Natural killer cell treated with Interleukin-12 subunit alpha and Interleukin-12 subunit beta and Interleukin-15 and Interleukin-18, amount 100 ng/mL, for 72 hours (primary cell): ENCODE results near the gene CCL23. TPM values are rescaled to one million over a fixed set of nuclear protein-coding genes. Genes with fewer than 3 reads are reported as not detected.
"Not testable (repeated sequence)": the region's sequence is repeated elsewhere in the genome, so short reads cannot be mapped to it uniquely, and the experiment has no call there.

Experiments
- ATAC-seq, 2 donors: fragments of 150-1000 bp; cut with Tn5 transposase in 1 of 2; sonication (Bioruptor Pico), chemical (Tn5 transposase) in 1 of 2; 2 replicates each; pipeline ENCODE4 v1.10.0; 2021
- DNase-seq: peaks from one replicate; pipeline ENCODE4 v3.0.0; 2022; ENCODE audit warnings: low spot score
- H3K27ac Mint-ChIP-seq, 2 donors: 1 replicate in 1 of 2; 2 replicates in 1 of 2; pipeline ENCODE4 v1.8.0; 2022; ENCODE audit warnings: mixed read lengths in 2 of 2, mild to moderate bottlenecking in 1 of 2, moderate library complexity in 1 of 2
- H3K27me3 Mint-ChIP-seq, 2 donors: 1 replicate in 1 of 2; 2 replicates in 1 of 2; pipeline ENCODE4 v1.8.0; 2022; ENCODE audit warnings: mixed read lengths in 2 of 2
- H3K36me3 Mint-ChIP-seq: one replicate; pipeline ENCODE4 v1.8.0; 2022; ENCODE audit warnings: mixed read lengths
- H3K4me1 Mint-ChIP-seq, 2 donors: 1 replicate in 1 of 2; 2 replicates in 1 of 2; pipeline ENCODE4 v1.8.0; 2022; ENCODE audit warnings: low read depth in 2 of 2, mixed read lengths in 2 of 2, mild to moderate bottlenecking in 1 of 2
- H3K4me3 Mint-ChIP-seq: one replicate; pipeline ENCODE4 v1.8.0; 2022; ENCODE audit warnings: mixed read lengths
- H3K9me3 Mint-ChIP-seq: 2 replicates; pipeline ENCODE4 v1.8.0; 2022; ENCODE audit warnings: mixed read lengths
- total RNA-seq, 2 donors: library from RNA; stranded (reverse); gene quantifications; one replicate each; pipeline ENCODE4 v1.2.3, GENCODE V29; 2022

CCL23 gene
- total RNA-seq, 2 donors from 2014 or later = 1.7 TPM; not detected in 1

- no peak for ATAC-seq
- H3K27ac Mint-ChIP-seq = peak overlapping the region in 1 of 2 donors; percentile 64
- peaks cover 12 to 14% of the 10 kb centered on the region in 2 donors for H3K4me1 Mint-ChIP-seq
- no peaks in the 10 kb centered on the region for H3K36me3 Mint-ChIP-seq
- H3K9me3 Mint-ChIP-seq = no peaks in the 10 kb centered on the region
- no peak for DNase-seq
- peaks cover 0 to 2% of the 10 kb centered on the region in 2 donors for H3K27me3 Mint-ChIP-seq
- H3K4me3 Mint-ChIP-seq = peak overlapping the region; percentile 44
Measured at GRCh38 chr17:35998756-35999155, 19.0 kb downstream of the CCL23 start.

DNA sequence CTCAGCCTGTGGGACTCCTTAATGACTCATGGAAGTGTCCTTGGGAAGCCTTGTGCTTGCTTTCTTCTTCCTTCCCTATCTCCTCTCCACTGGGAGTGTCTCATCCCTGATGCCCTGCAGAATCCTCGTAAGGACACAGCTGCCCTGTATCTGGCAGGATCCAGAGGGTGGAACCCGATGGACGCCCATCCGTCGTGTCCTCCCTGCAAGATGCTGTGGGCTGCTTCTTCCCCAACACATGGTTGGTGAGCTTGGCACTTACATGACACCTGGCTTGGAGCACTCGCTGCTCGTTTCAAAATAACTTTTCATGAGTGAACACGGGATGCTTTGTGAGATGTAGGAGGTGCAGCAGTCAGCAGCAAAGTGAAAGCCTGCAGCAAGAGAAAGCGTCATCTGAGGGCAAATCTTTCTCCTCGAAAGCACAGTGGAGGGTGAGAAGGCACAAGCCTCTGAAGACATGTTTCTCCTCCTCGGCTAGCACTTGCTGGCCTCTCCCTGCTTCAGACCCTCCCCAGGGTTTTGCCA, 19.7 kb downstream of the CCL23 start:
- H3K4me1 Mint-ChIP-seq = peaks cover 10 to 11% of the 10 kb centered on the region in 2 donors
- H3K27me3 Mint-ChIP-seq = peaks cover 0 to 2% of the 10 kb centered on the region in 2 donors
- no peaks in the 10 kb centered on the region for H3K9me3 Mint-ChIP-seq
- DNase-seq (no peak), ATAC-seq (no peak)
- no peaks in the 10 kb centered on the region for H3K36me3 Mint-ChIP-seq
- H3K27ac Mint-ChIP-seq = peak overlapping the region in 1 of 2 donors; percentile 64
- no peak overlapping the region for H3K4me3 Mint-ChIP-seq

GRCh38 chr17:35995346-35995745, 22.4 kb downstream of the CCL23 start:
- peaks cover 10 to 11% of the 10 kb centered on the region in 2 donors for H3K4me1 Mint-ChIP-seq
- H3K27ac Mint-ChIP-seq, DNase-seq, H3K36me3 Mint-ChIP-seq, H3K4me3 Mint-ChIP-seq, H3K9me3 Mint-ChIP-seq, ATAC-seq, H3K27me3 Mint-ChIP-seq: not testable (repeated sequence)

GRCh38 chr17:35991075-35991474, 26.7 kb downstream of the CCL23 start:
- H3K9me3 Mint-ChIP-seq = no peaks in the 10 kb centered on the region
- DNase-seq (no peak), ATAC-seq (no peak)
- peaks cover 10% of the 10 kb centered on the region for H3K36me3 Mint-ChIP-seq
- H3K4me1 Mint-ChIP-seq = no peaks in the 10 kb centered on the region
- no peaks in the 10 kb centered on the region for H3K27me3 Mint-ChIP-seq
- H3K27ac Mint-ChIP-seq = no peak overlapping the region
- no peak overlapping the region for H3K4me3 Mint-ChIP-seq

DNA sequence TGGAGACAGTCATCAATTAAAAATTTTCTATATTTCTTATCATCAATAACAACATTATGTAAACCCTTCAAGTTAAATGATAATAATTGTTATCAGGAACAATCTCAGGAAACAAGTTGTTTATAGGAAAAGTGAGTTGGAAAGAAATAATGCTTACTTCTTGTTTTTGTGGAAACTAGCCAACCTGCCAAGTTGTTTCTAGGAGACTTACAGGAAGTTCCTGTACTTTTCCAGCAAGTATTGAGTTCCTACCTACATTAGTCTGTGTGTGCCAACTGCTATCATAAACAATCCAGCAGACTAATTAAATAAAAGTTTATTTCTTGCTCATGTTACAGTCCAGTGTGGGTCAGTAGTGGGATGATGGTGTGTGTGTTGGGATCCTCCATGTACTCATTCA, 29.6 kb downstream of the CCL23 start:
- Mint-ChIP-seq H3K4me1 (peaks cover 2 to 3% of the 10 kb centered on the region in 2 donors), H3K27me3 (no peaks in the 10 kb centered on the region), H3K9me3 (no peaks in the 10 kb centered on the region), H3K4me3 (no peak overlapping the region), H3K36me3 (peaks cover 10% of the 10 kb centered on the region), H3K27ac (no peak overlapping the region)
- DNase-seq = no peak
- ATAC-seq = no peak

DNA sequence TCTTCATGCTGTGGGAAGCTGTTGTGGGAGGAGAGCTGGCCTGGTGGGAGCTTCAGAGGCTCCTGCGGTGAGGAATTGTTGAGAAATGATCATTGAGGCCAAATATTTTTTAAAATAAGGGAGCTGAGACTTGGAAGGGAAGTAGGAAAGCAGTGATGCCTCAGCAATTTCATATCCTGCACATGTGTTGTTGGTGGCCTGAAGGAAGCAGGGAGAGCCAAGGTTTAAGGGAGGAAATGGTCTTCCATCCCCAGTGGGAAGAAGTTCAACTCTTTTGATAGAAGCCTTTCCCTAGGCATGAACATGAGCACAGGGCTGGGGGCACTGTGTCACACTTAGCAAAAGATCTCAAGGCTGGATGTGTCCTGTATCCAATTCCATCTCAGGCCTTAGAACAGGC, 31.1 kb downstream of the CCL23 start, which contains the start of gene CCL14:
Gene CCL14, minus strand, starts transcription at position 87 of the 400 bp plus-strand sequence. Its CDS starts 80 bp downstream, at position 7.
- DNase-seq (no peak), ATAC-seq (no peak)
- H3K9me3 Mint-ChIP-seq = no peaks in the 10 kb centered on the region
- H3K36me3 Mint-ChIP-seq = peaks cover 10% of the 10 kb centered on the region
- H3K4me3 Mint-ChIP-seq = no peak within 1 kb of the TSS
- no peaks in the 10 kb centered on the region for H3K27me3 Mint-ChIP-seq
- H3K4me1 Mint-ChIP-seq = peaks cover 11 to 13% of the 10 kb centered on the region in 2 donors
- H3K27ac Mint-ChIP-seq = peak within 1 kb of the TSS in 1 of 2 donors; percentile 13

DNA sequence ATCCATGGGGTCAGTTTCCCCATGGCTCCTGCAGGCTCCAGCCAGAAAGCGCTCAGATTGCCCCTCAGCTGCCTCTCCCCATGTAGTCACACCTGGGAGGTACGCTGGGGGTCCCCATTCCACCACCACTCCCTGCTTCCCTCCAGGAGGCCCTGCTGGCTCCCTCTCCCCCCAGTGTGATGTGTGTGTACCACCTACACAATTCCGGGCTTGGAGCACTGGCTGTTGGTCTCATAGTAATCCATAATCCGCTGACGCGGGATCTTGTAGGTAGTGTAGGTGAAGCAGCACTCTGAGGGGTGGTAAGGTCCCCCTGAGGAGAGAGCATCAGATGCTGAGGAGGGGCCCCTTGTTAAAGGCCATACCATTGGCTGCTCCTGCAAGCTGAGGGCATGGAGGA, 33.6 kb downstream of the CCL23 start:
- DNase-seq (no peak), ATAC-seq (no peak)
- H3K27me3 Mint-ChIP-seq = no peaks in the 10 kb centered on the region
- no peak overlapping the region for H3K4me3 Mint-ChIP-seq
- no peak overlapping the region for H3K27ac Mint-ChIP-seq
- H3K4me1 Mint-ChIP-seq = peaks cover 16 to 19% of the 10 kb centered on the region in 2 donors
- H3K36me3 Mint-ChIP-seq = peaks cover 9% of the 10 kb centered on the region
- H3K9me3 Mint-ChIP-seq = no peaks in the 10 kb centered on the region

- peak overlapping the region in 1 of 2 donors; percentile 65 for H3K27ac Mint-ChIP-seq
- no peaks in the 10 kb centered on the region for H3K27me3 Mint-ChIP-seq
- H3K9me3 Mint-ChIP-seq = no peaks in the 10 kb centered on the region
- no peak for ATAC-seq
- no peak for DNase-seq
- no peak overlapping the region for H3K4me3 Mint-ChIP-seq
- H3K4me1 Mint-ChIP-seq = peaks cover 26 to 27% of the 10 kb centered on the region in 2 donors
- H3K36me3 Mint-ChIP-seq = no peaks in the 10 kb centered on the region
Measured at GRCh38 chr17:35982409-35983191, 35.2 kb downstream of the CCL23 start.

DNA sequence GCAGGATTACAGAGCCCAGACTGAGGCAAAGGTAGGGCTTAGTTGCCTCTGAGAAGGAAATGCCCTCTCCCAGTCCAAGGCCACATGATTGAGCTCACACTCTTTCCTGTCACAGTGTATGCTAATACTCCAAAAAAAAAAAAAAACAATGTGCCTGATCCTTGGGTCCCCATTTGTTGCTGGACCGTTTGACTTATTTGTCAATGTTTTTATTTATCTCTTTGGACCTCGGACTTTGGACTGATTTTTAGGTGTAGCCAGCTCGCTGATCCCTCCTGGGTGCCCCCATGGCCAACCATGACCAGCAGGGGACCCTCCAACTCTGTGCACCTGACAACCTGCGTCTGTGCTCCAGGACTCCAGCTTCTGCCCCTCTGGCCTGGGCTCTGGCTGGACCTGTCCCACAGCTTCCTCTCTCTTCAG, 35.9 kb downstream of the CCL23 start:
- DNase-seq (no peak), ATAC-seq (peak; percentile 45 to 61)
- Mint-ChIP-seq H3K27me3 (no peaks in the 10 kb centered on the region), H3K4me1 (peaks cover 27 to 29% of the 10 kb centered on the region in 2 donors), H3K27ac (peak overlapping the region in 1 of 2 donors; percentile 65), H3K9me3 (no peaks in the 10 kb centered on the region), H3K36me3 (no peaks in the 10 kb centered on the region), H3K4me3 (no peak overlapping the region)

DNA sequence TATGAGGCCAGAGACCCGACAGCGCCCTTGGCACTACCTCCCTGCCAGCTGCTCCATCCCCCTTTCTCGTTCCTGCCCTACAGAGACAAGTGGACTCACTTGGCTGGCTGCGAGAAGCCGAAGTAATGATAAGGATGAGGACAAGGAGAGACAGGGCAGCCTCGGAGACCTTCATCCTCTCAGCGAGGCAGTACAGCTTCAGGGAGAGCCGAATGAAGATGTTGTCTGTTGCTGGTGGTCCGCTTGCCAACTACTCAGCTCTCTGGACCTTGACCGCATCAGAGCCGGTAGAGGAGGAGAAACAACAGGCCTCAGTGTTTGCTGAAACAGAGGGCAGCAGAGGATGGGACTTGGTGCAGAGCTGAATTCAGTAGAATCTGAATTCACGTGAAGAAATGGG, 36.5 kb downstream of the CCL23 start, which contains the start of gene CCL16:
Gene CCL16, minus strand, starts transcription at position 252 of the 400 bp plus-strand sequence. Its CDS starts 77 bp downstream, at position 175.
- peak within 1 kb of the TSS in 1 of 2 donors; percentile 65 for H3K27ac Mint-ChIP-seq
- H3K9me3 Mint-ChIP-seq = no peaks in the 10 kb centered on the region
- no peak for DNase-seq
- no peaks in the 10 kb centered on the region for H3K27me3 Mint-ChIP-seq
- no peak for ATAC-seq
- no peaks in the 10 kb centered on the region for H3K36me3 Mint-ChIP-seq
- no peak within 1 kb of the TSS for H3K4me3 Mint-ChIP-seq
- H3K4me1 Mint-ChIP-seq = peaks cover 34 to 36% of the 10 kb centered on the region in 2 donors

GRCh38 chr17:35978346-35978745, 39.4 kb downstream of the CCL23 start:
- no peak for DNase-seq
- Mint-ChIP-seq H3K9me3 (no peaks in the 10 kb centered on the region), H3K27ac (peak overlapping the region; percentile 22 to 38), H3K27me3 (no peaks in the 10 kb centered on the region), H3K4me1 (peaks cover 40 to 46% of the 10 kb centered on the region in 2 donors), H3K36me3 (no peaks in the 10 kb centered on the region), H3K4me3 (no peak overlapping the region)
- ATAC-seq = peak in 1 of 2 donors; percentile 29

GRCh38 chr17:35977509-35977908, 40.3 kb downstream of the CCL23 start:
- DNase-seq (no peak), ATAC-seq (no peak)
- Mint-ChIP-seq H3K36me3 (no peaks in the 10 kb centered on the region), H3K27me3 (no peaks in the 10 kb centered on the region), H3K9me3 (no peaks in the 10 kb centered on the region), H3K4me3 (no peak overlapping the region), H3K4me1 (peaks cover 35 to 41% of the 10 kb centered on the region in 2 donors), H3K27ac (peak overlapping the region; percentile 22 to 38)

GRCh38 chr17:35973333-35974260, 44.2 kb downstream of the CCL23 start:
- H3K27me3 Mint-ChIP-seq = no peaks in the 10 kb centered on the region
- no peaks in the 10 kb centered on the region for H3K36me3 Mint-ChIP-seq
- DNase-seq = no peak
- H3K4me1 Mint-ChIP-seq = peaks cover 38 to 42% of the 10 kb centered on the region in 2 donors
- no peaks in the 10 kb centered on the region for H3K9me3 Mint-ChIP-seq
- H3K27ac Mint-ChIP-seq = peak overlapping the region; percentile 7 to 17
- ATAC-seq = no peak
- no peak overlapping the region for H3K4me3 Mint-ChIP-seq
